Gastroesophageal sphincter (tissue), 4 donors: Measurements from ENCODE around the gene DCUN1D4. TPM values are rescaled to one million over a fixed set of nuclear protein-coding genes. Genes with fewer than 3 reads are reported as not detected.

ENCODE experiments used
- ATAC-seq: fragments of 150-250 bp; one replicate; pipeline ENCODE4 v1.9.1; 2016; ENCODE audit warnings: mild to moderate bottlenecking, moderate library complexity
- H3K27ac ChIP-seq, 4 donors: fragments of 200-600 bp; sonication (generic) in 3 of 4; 1 replicate in 3 of 4; 2 replicates in 1 of 4; pipeline ENCODE4 v1.5.1; 2016 to 2019
- H3K27me3 ChIP-seq: fragments of 200-600 bp; sonication (generic); one replicate; pipeline ENCODE4 v1.5.1; 2019
- H3K36me3 ChIP-seq, 2 donors: fragments of 200-600 bp; sonication (generic); one replicate each; pipeline ENCODE4 v1.5.1; 2019; ENCODE audit warnings: control low read depth in 1 of 2
- H3K4me1 ChIP-seq, 3 donors: fragments of 200-600 bp; sonication (generic); 1 replicate in 2 of 3; 2 replicates in 1 of 3; pipeline ENCODE4 v1.5.1; 2016 to 2019; ENCODE audit warnings: control low read depth in 2 of 3
- H3K4me3 ChIP-seq, 2 donors: fragments of 200-600 bp; sonication (generic); one replicate each; pipeline ENCODE4 v1.5.1; 2019; ENCODE audit warnings: mild to moderate bottlenecking in 1 of 2, moderate library complexity in 1 of 2
- H3K9me3 ChIP-seq, 3 donors: fragments of 200-600 bp; sonication (generic); one replicate each; pipeline ENCODE4 v1.5.1; 2017 to 2019; ENCODE audit warnings: control low read depth in 2 of 3
- CTCF ChIP-seq, 4 experiments: fragments of 200-600 bp in 2 of 4; fragments of 450-650 bp in 2 of 4; sonication (generic) in 1 of 4; IDR thresholded peaks; one replicate each; pipeline ENCODE4 v1.5.1; 2017 to 2019; ENCODE audit warnings: antibody characterized with exemption in 4 of 4, mild to moderate bottlenecking in 2 of 4, moderate library complexity in 2 of 4
- EP300 ChIP-seq: sonication (generic); formaldehyde crosslinking; IDR thresholded peaks from one replicate; pipeline ENCODE4 v1.6.1; 2017; ENCODE audit warnings: antibody characterized with exemption, mild to moderate bottlenecking
- POLR2A ChIP-seq, 2 donors: fragments of 450-650 bp; IDR thresholded peaks; one replicate each; pipeline ENCODE4 v1.6.1; 2017; ENCODE audit warnings: antibody characterized with exemption in 2 of 2, mild to moderate bottlenecking in 2 of 2, moderate library complexity in 1 of 2
- POLR2AphosphoS5 ChIP-seq: sonication (generic); formaldehyde crosslinking; IDR thresholded peaks from one replicate; pipeline ENCODE4 v1.6.1; 2017; ENCODE audit warnings: antibody characterized with exemption
- WGBS, 2 donors: methylation state at CpG; one replicate each; pipeline ENCODE4 v1.1.5; 2018; ENCODE audit warnings: low coverage in 1 of 2; 5-methylcytosine and 5-hydroxymethylcytosine counted together
- total RNA-seq, 4 donors: library from RNA; depleted of rRNA; stranded (reverse); fragments of >200 nt; gene quantifications; one replicate each; pipeline ENCODE4 v1.1.0, GENCODE V29; 2016

DCUN1D4 gene
- total RNA-seq, 4 donors from 2014 or later = 48.9 to 81.9 (median 51.0) TPM

- no peaks in the 10 kb centered on the region for H3K9me3 ChIP-seq
- no peaks in the 10 kb centered on the region for H3K27me3 ChIP-seq
- no peaks in the 10 kb centered on the region for H3K4me1 ChIP-seq
- WGBS, 2 donors = 87 to 89% methylated on average over 6 of the region's 6 CpGs
- ATAC-seq = no peak
- no peak overlapping the region for H3K27ac ChIP-seq
- no peak for TF ChIP-seq POLR2A (IDR thresholded peaks at IDR 0.05)
- TF ChIP-seq EP300 = no peak
- TF ChIP-seq POLR2AphosphoS5 = no peak
- no peak overlapping the region for H3K4me3 ChIP-seq
- H3K36me3 ChIP-seq = peaks cover 0 to 44% of the 10 kb centered on the region in 2 donors
Observed at GRCh38 chr4:51918251-51918650, 75.3 kb downstream of the DCUN1D4 start.

- TF ChIP-seq POLR2AphosphoS5 = no peak
- no peak for TF ChIP-seq POLR2A (IDR thresholded peaks at IDR 0.05)
- no peak for TF ChIP-seq CTCF (IDR thresholded peaks at IDR 0.05)
- no peak for TF ChIP-seq EP300
- no peak for ATAC-seq
- Histone ChIP-seq H3K27ac (no peak overlapping the region), H3K4me1 (no peaks in the 10 kb centered on the region), H3K4me3 (no peak overlapping the region), H3K27me3 (no peaks in the 10 kb centered on the region), H3K9me3 (no peaks in the 10 kb centered on the region), H3K36me3 (no peaks in the 10 kb centered on the region)
- WGBS, 2 donors = 95 to 100% methylated on average over 2 of the region's 2 CpGs
Observed at GRCh38 chr4:51923343-51923742, 80.4 kb downstream of the DCUN1D4 start.

GRCh38 chr4:51925307-51925706 is 82.4 kb downstream of the DCUN1D4 start:
- H3K4me1 ChIP-seq = no peaks in the 10 kb centered on the region
- H3K36me3 ChIP-seq = no peaks in the 10 kb centered on the region
- ATAC-seq = no peak
- no peak overlapping the region for H3K4me3 ChIP-seq
- no peaks in the 10 kb centered on the region for H3K27me3 ChIP-seq
- H3K27ac ChIP-seq = no peak overlapping the region
- TF ChIP-seq CTCF (IDR thresholded peaks at IDR 0.05) (no peak), POLR2A (IDR thresholded peaks at IDR 0.05) (no peak), EP300 (no peak), POLR2AphosphoS5 (no peak)
- no peaks in the 10 kb centered on the region for H3K9me3 ChIP-seq

GRCh38 chr4:51930557-51930956 is 87.6 kb downstream of the DCUN1D4 start:
- TF ChIP-seq POLR2AphosphoS5 (no peak), POLR2A (IDR thresholded peaks at IDR 0.05) (no peak), EP300 (no peak), CTCF (IDR thresholded peaks at IDR 0.05) (no peak)
- Histone ChIP-seq H3K4me1 (no peaks in the 10 kb centered on the region), H3K9me3 (no peaks in the 10 kb centered on the region), H3K27ac (no peak overlapping the region), H3K36me3 (no peaks in the 10 kb centered on the region), H3K27me3 (no peaks in the 10 kb centered on the region), H3K4me3 (no peak overlapping the region)
- WGBS, 2 donors = 89 to 91% methylated on average over 1 of the region's 1 CpG
- no peak for ATAC-seq

- Histone ChIP-seq H3K9me3 (no peaks in the 10 kb centered on the region), H3K27me3 (no peaks in the 10 kb centered on the region), H3K36me3 (no peaks in the 10 kb centered on the region), H3K4me3 (no peak overlapping the region), H3K27ac (no peak overlapping the region), H3K4me1 (no peaks in the 10 kb centered on the region)
- no peak for ATAC-seq
- TF ChIP-seq CTCF (IDR thresholded peaks at IDR 0.05) (no peak), EP300 (no peak), POLR2A (IDR thresholded peaks at IDR 0.05) (no peak), POLR2AphosphoS5 (no peak)
Observed at GRCh38 chr4:51931461-51931860, 88.5 kb downstream of the DCUN1D4 start.
